Mucosa of descending colon (tissue), 3 donors: Measurements from ENCODE around the gene PPP2R5C. TPM values are rescaled to one million over a fixed set of nuclear protein-coding genes. Genes with fewer than 3 reads are reported as not detected.

ENCODE experiments used
- total RNA-seq, 3 donors: library from RNA; stranded (reverse); fragmentation: NEBNext Ultra II Directional in 2 of 3; extraction: Animal tissue kit (Norgen Biotek cat#: 25700) in 2 of 3; gene quantifications; one replicate each; pipeline versions ENCODE4 v1.2.1 to v1.2.4, GENCODE V29; 2021 to 2023
- donor health status: DM: no; HTN: no; CAD: no; lungs with moderate emphysema.
- donor health status: DM: no; HTN: no; CAD: no.
- donor health status: DM: no; HTN: yes; CAD: no.

Gene PPP2R5C
- total RNA-seq, 3 donors from 2014 or later: 131 to 173 (median 160) TPM

Other genes starting within 250 kb of the PPP2R5C start
- gene DIO3, start 200.2 kb upstream of the PPP2R5C start, total RNA-seq: 1 to 10 TPM; 1.8 to 2.5 (median 1.9) TPM
- gene DYNC1H1, start 202.9 kb downstream of the PPP2R5C start, total RNA-seq: 100 to 1,000 TPM; 403 to 547 (median 409) TPM